Right ventricle myocardium inferior (tissue), 1 donor: Measurements from ENCODE around the gene EP400. TPM values are rescaled to one million over a fixed set of nuclear protein-coding genes. Genes with fewer than 3 reads are reported as not detected.
A peak's percentile ranks its signal among the peaks of the same experiment; 100 is the strongest.

Experiments used
- ATAC-seq: fragments of 200-7000 bp; cut with Tn5 transposase; one replicate; pipeline ENCODE4 v1.9.1; 2020; ENCODE audit warnings: mild to moderate bottlenecking, moderate library complexity
- DNase-seq: peaks from one replicate; pipeline ENCODE4 v3.0.0; 2021; ENCODE audit errors: missing footprints
- intact Hi-C: fragments of 100-400 bp; cut with DNase I; formaldehyde crosslinking; loops from one replicate; pipeline ENCODE4 v1.11.0; 2022
- total RNA-seq: library from RNA; stranded (reverse); fragmentation: NEBNext Ultra II Directional; extraction: Animal tissue kit (Norgen Biotek cat#: 25700); gene quantifications from one replicate; pipeline ENCODE4 v1.2.1, GENCODE V29; 2021
- donor health status: DM: no; HTN: yes; CAD: no; lungs with severe emphysema.

The EP400 gene
- total RNA-seq, 1 donor from 2014 or later = 13.9 TPM

DNA sequence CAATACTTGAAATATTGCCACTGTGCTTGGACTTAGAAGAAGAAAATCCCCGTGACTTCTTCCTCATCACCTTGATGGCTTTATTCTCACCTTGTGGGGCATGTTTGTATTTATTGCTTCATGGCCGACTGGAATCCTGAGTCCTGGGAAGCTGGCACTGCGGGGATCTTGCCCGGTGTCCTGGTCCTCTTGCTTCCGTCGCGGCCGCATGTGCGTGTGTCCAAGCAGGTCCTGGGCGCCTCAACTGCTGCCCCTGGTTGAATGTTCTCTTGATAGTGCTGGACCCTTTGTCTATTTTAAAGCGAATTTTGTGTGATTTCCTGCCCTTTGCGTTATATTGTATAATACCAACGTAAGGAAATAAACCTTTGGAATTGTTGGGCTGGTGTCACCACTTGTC, 27.0 kb upstream of the EP400 start:
- no peak for DNase-seq
- ATAC-seq = no peak
- intact Hi-C loops = no loop called here

DNA sequence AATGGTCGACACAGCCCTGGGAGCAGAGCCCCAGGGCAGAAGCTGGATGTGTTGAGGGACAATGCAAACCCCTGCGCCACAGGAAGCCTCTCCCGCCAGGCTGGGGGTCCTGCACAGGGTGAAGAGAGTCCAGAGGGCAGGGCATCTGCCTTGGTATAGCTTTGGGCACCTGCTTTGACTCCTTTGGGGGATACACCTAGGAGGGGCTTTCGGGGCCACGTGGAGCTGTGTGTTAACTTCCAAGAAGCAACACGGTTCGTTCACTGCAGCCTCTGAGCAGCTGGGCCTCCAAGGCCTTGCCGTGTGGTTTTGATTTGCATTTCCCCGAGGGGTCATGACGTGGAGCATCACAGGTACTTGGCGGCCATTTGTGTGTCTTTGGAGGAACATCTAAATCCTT, 26.5 kb upstream of the EP400 start:
- intact Hi-C loops = no loop called here
- DNase-seq = no peak
- no peak for ATAC-seq

DNA sequence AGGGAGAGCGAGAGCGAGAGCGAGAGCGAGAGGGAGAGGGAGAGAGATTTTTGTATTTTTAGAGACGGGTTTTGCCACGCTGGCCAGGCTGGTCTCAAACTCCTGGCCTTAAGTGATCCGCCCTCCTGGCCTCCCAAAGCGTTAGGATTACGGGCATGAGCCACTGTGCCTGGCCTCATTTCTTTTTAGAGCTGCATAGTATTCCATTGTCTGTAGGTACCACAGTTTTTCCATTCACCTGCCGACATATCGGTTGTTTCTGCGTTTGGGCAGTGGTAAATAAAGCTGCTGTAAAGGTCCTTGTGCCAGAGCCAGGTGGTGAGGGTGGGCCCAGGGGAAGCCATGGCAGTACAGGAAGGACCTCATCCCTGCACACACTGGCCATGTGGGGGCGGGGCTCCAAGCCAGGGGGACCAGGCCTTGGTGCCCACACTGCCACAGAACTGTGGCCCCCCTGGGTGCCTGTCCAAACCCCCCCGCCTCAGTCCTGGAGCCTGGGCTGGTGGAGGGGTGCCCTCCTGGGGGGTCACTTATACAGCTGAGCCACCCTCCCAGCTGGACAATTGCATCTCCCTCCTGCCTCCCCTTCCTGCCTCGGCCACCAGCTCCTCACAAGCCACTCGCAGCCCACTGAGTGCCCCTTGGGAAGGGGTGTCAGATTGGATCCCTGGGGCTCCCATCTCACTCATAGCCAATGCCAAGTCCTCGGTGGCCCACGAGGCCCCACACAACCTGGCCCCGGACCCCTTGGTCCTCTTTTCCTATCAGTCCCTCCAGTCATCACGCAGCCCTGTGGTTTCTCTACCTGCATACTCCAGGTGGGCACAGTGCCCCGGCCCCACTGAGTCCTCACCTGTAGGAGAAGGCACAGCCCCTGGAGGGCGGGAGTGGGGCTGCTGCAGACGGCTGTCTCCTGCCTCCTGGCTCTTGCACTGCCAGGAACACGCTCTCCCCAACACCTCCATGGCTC, 22.3 kb upstream of the EP400 start:
- no peak for ATAC-seq
- intact Hi-C loops = loop anchor here (1.0 to 2.0 kb wide), 2 partner anchors 21 to 31 kb away; partner anchors contain the start of gene EP400

GRCh38 chr12:131928080-131928710, 21.5 kb upstream of the EP400 start:
- ATAC-seq (no peak), DNase-seq (peak; percentile 56)

More for the DNA sequence above, 22.3 kb upstream of the EP400 start:
- no peak for DNase-seq

GRCh38 chr12:131928711-131929580, 20.8 kb upstream of the EP400 start, which contains the start of gene PUS1:
Gene PUS1, plus strand, starts transcription at chr12:131929276. Its CDS starts 447 bp downstream, at chr12:131929723.
- ATAC-seq (peak; percentile 96), DNase-seq (peak; percentile 95)
- intact Hi-C loops = loop anchor here (1.0 to 2.0 kb wide), 2 partner anchors 20 to 33 kb away; partner anchors contain the start of gene EP400

More at GRCh38 chr12:131928080-131928710, 21.5 kb upstream of the EP400 start:
- intact Hi-C loops = loop anchor here (1.0 to 2.0 kb wide), 2 partner anchors 21 to 32 kb away; partner anchors contain the start of gene EP400

DNA sequence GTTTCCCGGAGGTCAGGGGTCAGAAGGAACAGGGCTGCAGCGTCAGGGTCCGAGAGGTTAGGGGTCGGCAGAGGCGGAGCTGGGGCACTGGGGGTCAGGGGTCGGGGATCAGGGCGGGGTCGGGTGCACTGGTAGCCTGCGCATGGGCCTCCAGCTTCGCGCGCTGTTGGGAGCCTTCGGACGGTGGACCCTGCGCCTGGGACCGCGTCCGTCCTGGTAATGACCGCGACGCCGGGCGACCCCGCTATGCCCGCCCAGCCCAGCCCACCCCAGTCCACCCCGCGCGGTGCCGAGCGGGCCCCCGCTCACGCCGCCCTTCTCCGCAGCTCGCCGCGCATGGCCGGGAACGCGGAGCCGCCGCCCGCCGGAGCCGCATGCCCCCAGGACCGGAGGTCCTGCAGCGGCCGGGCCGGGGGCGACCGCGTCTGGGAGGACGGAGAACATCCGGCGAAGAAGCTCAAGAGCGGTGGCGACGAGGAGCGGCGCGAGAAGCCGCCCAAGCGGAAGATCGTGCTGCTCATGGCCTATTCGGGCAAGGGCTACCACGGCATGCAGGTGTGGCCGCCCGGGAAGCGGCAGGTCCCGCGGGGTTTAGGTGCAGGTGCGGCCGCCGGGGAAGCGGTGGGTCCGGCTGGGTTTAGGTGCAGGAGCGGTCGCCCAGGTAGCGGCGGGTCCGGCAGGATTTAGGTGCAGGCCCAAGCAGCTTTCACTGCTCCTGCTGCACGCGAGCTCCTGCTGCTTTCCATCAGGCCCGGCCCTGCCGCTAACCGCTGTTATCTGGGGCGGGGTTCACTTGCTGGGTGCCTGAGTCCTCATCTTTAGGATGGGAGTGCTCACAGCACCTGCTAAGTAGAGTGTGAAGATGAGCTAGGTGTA, 19.9 kb upstream of the EP400 start:
- DNase-seq = peak; percentile 71
- intact Hi-C loops = loop anchor here (2.0 kb wide), 1 partner anchor 19 kb away; the partner anchor contains the start of gene EP400
- ATAC-seq = no peak

- intact Hi-C loops = no loop called here
- no peak for DNase-seq
- ATAC-seq = no peak
Observed at GRCh38 chr12:131930510-131930909, 19.2 kb upstream of the EP400 start.

DNA sequence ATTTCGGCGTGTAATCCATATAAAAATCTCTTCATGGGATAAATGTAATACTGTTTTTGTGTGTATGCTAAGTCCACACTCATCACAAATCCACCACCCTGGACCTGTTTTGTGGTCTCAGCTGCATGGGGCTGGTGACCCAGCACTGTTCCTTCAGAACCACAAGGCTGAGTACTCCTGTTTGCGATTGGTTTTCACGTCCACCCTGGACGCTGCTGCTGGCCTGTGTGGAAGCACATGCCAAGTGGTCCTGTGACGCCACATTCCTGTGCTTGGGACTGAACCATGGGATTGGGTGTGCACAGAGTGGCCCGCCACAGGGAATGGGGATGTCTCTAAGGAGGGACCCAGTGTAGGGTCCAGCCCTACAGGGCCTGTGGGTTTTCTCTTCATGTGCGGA, 16.4 kb upstream of the EP400 start:
- DNase-seq = peak; percentile 58
- ATAC-seq = no peak
- intact Hi-C loops = no loop called here

DNA sequence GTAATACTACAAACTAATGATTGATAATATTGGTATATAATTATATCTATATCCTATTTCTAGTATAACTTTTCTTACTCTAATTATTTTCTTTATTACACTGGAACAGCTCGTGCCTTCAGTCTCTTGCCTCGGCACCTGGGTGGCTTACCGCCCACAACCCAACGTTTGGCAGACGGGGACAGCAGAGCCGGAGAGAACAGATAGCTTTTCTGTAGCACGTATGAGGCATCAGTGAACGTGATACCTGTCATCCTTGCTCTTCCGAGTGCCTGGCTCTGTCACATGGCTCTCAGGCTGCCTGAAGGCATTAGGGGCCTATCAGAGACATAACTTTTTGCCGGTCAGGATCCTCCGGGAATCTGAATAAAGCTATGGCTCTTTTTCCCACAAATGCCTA, 15.2 kb upstream of the EP400 start:
- DNase-seq (no peak), ATAC-seq (no peak)
- intact Hi-C loops = no loop called here

DNA sequence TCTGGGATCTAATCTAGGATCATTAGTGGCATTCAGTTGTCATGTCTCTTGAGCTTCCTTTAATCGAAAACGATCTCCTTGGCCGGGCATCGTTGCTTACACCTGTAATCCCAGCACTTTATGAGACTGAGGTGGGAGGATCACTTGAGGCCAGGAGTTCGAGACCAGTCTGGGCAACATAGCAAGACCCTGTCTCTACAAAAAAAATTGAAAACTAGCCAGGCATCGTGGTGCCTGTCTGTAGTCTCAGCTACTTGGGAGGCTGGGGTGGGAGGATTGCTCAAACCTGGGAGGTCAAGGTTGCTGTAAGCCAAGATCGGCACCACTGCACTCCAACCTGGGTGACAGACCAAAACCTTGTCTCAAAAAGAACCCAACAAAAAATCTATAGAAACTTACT, 11.7 kb upstream of the EP400 start:
- no peak for ATAC-seq
- intact Hi-C loops = no loop called here
- DNase-seq = no peak

DNA sequence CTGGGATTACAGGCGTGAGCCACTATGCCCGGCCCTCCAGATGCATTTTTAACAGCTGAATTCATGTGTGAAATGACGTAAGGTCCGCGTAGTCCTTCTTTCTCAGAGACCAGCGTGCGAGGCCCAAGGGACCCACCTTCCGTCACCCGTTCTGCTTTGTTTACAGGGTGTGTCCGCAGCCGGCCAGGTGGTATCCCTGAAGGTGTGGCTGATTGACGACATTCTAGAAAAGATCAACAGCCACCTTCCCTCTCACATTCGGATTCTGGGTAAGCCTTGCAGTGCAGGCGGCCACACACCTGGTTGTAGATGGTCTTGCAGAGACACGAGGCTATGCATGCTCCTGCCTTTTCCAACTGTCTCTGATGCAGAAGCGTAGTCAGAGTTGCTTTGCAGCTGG, 10.7 kb upstream of the EP400 start:
- intact Hi-C loops = no loop called here
- no peak for DNase-seq
- ATAC-seq = no peak

DNA sequence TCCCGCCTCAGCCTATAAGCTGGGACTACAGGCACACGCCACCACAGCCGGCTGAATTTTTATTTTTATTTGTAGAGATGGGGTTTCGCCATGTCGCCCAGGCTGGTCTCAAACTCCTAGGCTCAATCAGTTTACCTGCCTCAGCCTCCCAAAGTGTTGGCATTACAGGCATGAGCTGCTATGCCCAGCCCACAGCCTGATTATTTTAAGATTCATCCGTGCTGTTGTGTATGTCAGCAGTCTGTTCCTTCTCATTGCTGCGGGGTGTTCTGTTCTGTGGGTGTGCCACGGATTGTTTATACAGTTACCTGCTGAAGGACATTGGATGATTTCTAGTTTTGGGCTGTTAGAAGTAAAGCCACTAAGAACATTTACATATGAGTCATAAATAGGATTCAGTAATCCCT, 9.6 kb upstream of the EP400 start:
- DNase-seq = no peak
- intact Hi-C loops = no loop called here
- ATAC-seq = no peak

GRCh38 chr12:131941116-131941986, 8.4 kb upstream of the EP400 start:
- no peak for ATAC-seq
- DNase-seq = no peak
- intact Hi-C loops = no loop called here

DNA sequence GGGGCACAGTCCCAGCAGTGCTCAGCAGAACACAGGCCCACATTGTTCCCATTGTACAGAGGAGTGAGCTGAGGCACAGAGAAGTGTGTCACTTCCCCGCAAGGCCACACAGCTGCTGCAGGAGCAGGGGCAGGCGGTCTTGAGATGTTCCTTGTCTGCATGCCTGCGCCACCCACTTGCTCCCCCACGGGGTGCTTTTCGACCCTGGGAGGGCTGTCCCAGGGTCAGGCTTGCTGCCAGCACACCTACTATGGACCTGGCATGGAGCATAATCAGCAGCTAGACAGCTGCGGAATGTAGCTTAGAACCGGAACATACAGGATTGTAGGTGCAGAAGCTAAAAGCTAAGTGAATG, 7.8 kb upstream of the EP400 start:
- no peak for ATAC-seq
- DNase-seq = no peak
- intact Hi-C loops = no loop called here

- DNase-seq (no peak), ATAC-seq (no peak)
- intact Hi-C loops = no loop called here
Observed at GRCh38 chr12:131942671-131943070, 7.1 kb upstream of the EP400 start.

GRCh38 chr12:131943389-131943788, 6.4 kb upstream of the EP400 start:
- DNase-seq (no peak), ATAC-seq (no peak)
- intact Hi-C loops = no loop called here

GRCh38 chr12:131943876-131944275, 5.9 kb upstream of the EP400 start:
- intact Hi-C loops = no loop called here
- DNase-seq (no peak), ATAC-seq (no peak)
